ENCODE measurements around the gene LYZL6. TPM values are rescaled to one million over a fixed set of nuclear protein-coding genes. Genes with fewer than 3 reads are reported as not detected.

The LYZL6 gene
- total RNA-seq, 4 donors from 2014 or later: not detected

DNA sequence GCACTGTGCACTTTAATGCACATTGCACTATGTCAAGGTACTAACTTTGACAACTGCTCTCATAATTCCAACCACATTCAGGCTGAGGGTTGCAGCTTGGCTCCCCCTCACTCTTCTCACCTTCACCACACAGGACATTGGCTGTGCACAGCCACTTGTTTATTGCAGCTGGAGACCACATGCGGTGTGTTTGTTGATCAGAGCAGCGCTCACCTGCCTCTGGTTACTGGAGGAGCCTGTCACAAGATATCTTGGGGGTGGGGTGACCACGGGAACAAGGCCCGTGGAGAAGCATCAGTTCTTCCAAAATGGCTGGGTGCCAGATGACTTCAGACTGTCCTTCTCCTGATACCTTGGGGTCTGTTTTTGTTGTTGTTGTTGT is 52.7 kb downstream of the LYZL6 start:
- TF ChIP-seq EP300 (IDR thresholded peaks at IDR 0.05) (no peak), CTCF (IDR thresholded peaks at IDR 0.05) (no peak), POLR2A (IDR thresholded peaks at IDR 0.05) (no peak)
- no peak overlapping the region for H3K4me3 ChIP-seq
- 49 to 58% methylated on average over 4 of the region's 4 CpGs for WGBS, 2 donors
- H3K4me1 ChIP-seq: peaks cover 0 to 9% (median 0%) of the 10 kb centered on the region in 4 donors
- H3K9me3 ChIP-seq: no peaks in the 10 kb centered on the region
- H3K36me3 ChIP-seq: no peaks in the 10 kb centered on the region
- no peaks in the 10 kb centered on the region for H3K27me3 ChIP-seq
- no peak for DNase-seq (ENCODE audit: low spot score in 2 of 2)
- no peak overlapping the region for H3K27ac ChIP-seq

GRCh38 chr17:35889818-35890773 is 53.4 kb downstream of the LYZL6 start:
- Histone ChIP-seq H3K4me3 (no peak overlapping the region), H3K36me3 (no peaks in the 10 kb centered on the region), H3K27me3 (no peaks in the 10 kb centered on the region), H3K4me1 (peaks cover 0 to 9% (median 0%) of the 10 kb centered on the region in 4 donors), H3K27ac (no peak overlapping the region), H3K9me3 (no peaks in the 10 kb centered on the region)
- peak in 1 of 2 donors; percentile 14 for DNase-seq (ENCODE audit: low spot score in 2 of 2)
- 65 to 78% methylated on average over 2 of the region's 2 CpGs for WGBS, 2 donors
- no peak for TF ChIP-seq CTCF (IDR thresholded peaks at IDR 0.05)

- H3K36me3 ChIP-seq: no peaks in the 10 kb centered on the region
- H3K4me1 ChIP-seq: peaks cover 0 to 9% (median 0%) of the 10 kb centered on the region in 4 donors
- no peak overlapping the region for H3K4me3 ChIP-seq
- H3K9me3 ChIP-seq: no peaks in the 10 kb centered on the region
- TF ChIP-seq EP300 (IDR thresholded peaks at IDR 0.05): no peak
- no peak for TF ChIP-seq CTCF (IDR thresholded peaks at IDR 0.05)
- TF ChIP-seq POLR2A (IDR thresholded peaks at IDR 0.05): no peak
- H3K27ac ChIP-seq: no peak overlapping the region
- WGBS, 2 donors: 83 to 90% methylated on average over 2 of the region's 2 CpGs
- no peak for DNase-seq (ENCODE audit: low spot score in 2 of 2)
- no peaks in the 10 kb centered on the region for H3K27me3 ChIP-seq
Observed at GRCh38 chr17:35889241-35889640, 54.3 kb downstream of the LYZL6 start.

Small RNAs within 50 kb of the gene (small RNA-seq; reads per million reads assigned to genes)
- 236 reads per million, percentile 97 among the genes with 10 or more reads in this experiment for gene RF00100

Other genes starting within 250 kb of the LYZL6 start
- gene RASL10B, start 212.1 kb downstream of the LYZL6 start, total RNA-seq: 10 to 100 TPM in 3 of 4 donors, 1 to 10 TPM in 1; 8.4 to 25.3 (median 21.9) TPM
- 1 to 10 TPM in 3 of 4 donors, under 1 TPM in 1; 0.84 to 1.4 (median 1.1) TPM for gene GAS2L2, start 190.5 kb downstream of the LYZL6 start, total RNA-seq
- gene C17orf50, start 182.8 kb downstream of the LYZL6 start, total RNA-seq: not detected
- 100 to 1,000 TPM in 3 of 4 donors, 10 to 100 TPM in 1; 71.7 to 174 (median 136) TPM for gene MMP28, start 148.1 kb downstream of the LYZL6 start, total RNA-seq
- 100 to 1,000 TPM in 1 of 4 donors, 10 to 100 TPM in 3; 62.8 to 115 (median 88.4) TPM for gene TAF15, start 134.2 kb downstream of the LYZL6 start, total RNA-seq
- not detected for gene HEATR9, start 74.8 kb downstream of the LYZL6 start, total RNA-seq
- 1 to 10 TPM in 3 of 4 donors, not detected in 1; 1.1 to 3.8 (median 1.4) TPM for gene CCL5, start 63.4 kb downstream of the LYZL6 start, total RNA-seq
- not detected for gene RDM1, start 12.9 kb downstream of the LYZL6 start, total RNA-seq
- not detected for gene CCL16, start 37.8 kb upstream of the LYZL6 start, total RNA-seq
- gene CCL14, start 43.0 kb upstream of the LYZL6 start, total RNA-seq: 10 to 100 TPM; 14.4 to 62.6 (median 25.8) TPM
- gene CCL15, start 57.8 kb upstream of the LYZL6 start, total RNA-seq: not detected
- 10 to 100 TPM in 2 of 4 donors, 1 to 10 TPM in 2; 3.1 to 36.9 (median 15.9) TPM for gene CCL23, start 74.3 kb upstream of the LYZL6 start, total RNA-seq
- gene CCL18, start 120.6 kb upstream of the LYZL6 start, total RNA-seq: 1 to 10 TPM in 1 of 4 donors, not detected in 3; 4.5 TPM
- gene CCL3, start 146.4 kb upstream of the LYZL6 start, total RNA-seq: 1 to 10 TPM in 1 of 4 donors, not detected in 3; 3.6 TPM
- 1 to 10 TPM in 2 of 4 donors, under 1 TPM in 1, not detected in 1; 0.90 to 2.4 (median 1.9) TPM for gene CCL4, start 160.1 kb upstream of the LYZL6 start, total RNA-seq
- 1 to 10 TPM in 2 of 4 donors, not detected in 2; 1.0 to 4.5 TPM for gene TBC1D3B, start 232.9 kb upstream of the LYZL6 start, total RNA-seq

Data from tibial nerve (tissue), 4 donors.